Measurements from ENCODE around the gene CES2.

Gene CES2

GRCh38 chr16:66930189-66930588, 5.1 kb upstream of the CES2 start:
- Histone ChIP-seq H4K20me1 (ENCODE audit: insufficient read depth, low read length) (no peaks in the 10 kb centered on the region), H3K4me3 (ENCODE audit: low read depth, low read length, poor library complexity, severe bottlenecking) (no peak overlapping the region), H3K9me2 (ENCODE audit: low read depth, low read length) (no peaks in the 10 kb centered on the region), H3K4me2 (ENCODE audit: low read length) (no peak overlapping the region), H3K79me2 (ENCODE audit: insufficient read depth, low read length) (no peaks in the 10 kb centered on the region), H3K4me1 (ENCODE audit: insufficient read depth, low read length, severe bottlenecking) (peaks cover 18% of the 10 kb centered on the region), H3K9me3 (ENCODE audit: low read length) (no peaks in the 10 kb centered on the region), H3K27ac (ENCODE audit: low read depth, low read length, poor library complexity, severe bottlenecking) (no peak overlapping the region), H3K9ac (ENCODE audit: low read length) (no peak overlapping the region), H3K36me3 (ENCODE audit: insufficient read depth, low read length) (peaks cover 10% of the 10 kb centered on the region; the same call in 1 of the 2 replicates), H3F3A (ENCODE audit: insufficient read depth, low read length) (no peaks in the 10 kb centered on the region), H2AFZ (ENCODE audit: low read length) (no peak overlapping the region), H3K27me3 (ENCODE audit: insufficient read depth, low read length) (no peaks in the 10 kb centered on the region)
- TF ChIP-seq EZH2 (IDR thresholded peaks at IDR 0.05; ENCODE audit: borderline replicate concordance, low read length) = no peak

DNA sequence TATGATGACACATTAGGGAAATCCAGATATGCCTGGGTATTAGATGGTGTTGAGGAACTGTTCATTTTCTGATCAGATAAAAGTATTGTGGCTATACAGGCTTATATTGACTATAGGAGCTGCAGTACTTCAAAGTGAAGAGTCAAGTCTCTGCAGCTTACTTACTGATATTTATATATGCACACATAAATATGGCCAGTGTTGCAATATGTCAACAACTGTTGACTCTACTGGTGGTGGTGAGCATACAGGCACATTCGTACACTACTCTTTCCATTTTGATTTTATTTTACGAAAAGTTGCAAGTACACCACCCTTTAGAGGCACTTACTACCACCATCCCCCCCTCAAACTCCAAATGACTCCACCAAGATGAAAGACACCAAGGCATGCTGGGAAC, 3.7 kb upstream of the CES2 start:
- no peaks in the 10 kb centered on the region for H3K9me3 ChIP-seq (ENCODE audit: low read length)
- no peaks in the 10 kb centered on the region for H3K79me2 ChIP-seq (ENCODE audit: insufficient read depth, low read length)
- peaks cover 10% of the 10 kb centered on the region; the same call in 1 of the 2 replicates for H3K36me3 ChIP-seq (ENCODE audit: insufficient read depth, low read length)
- no peak overlapping the region for H2AFZ ChIP-seq (ENCODE audit: low read length)
- H3K4me1 ChIP-seq (ENCODE audit: insufficient read depth, low read length, severe bottlenecking) = peaks cover 23% of the 10 kb centered on the region
- no peaks in the 10 kb centered on the region for H3K9me2 ChIP-seq (ENCODE audit: low read depth, low read length)
- no peaks in the 10 kb centered on the region for H4K20me1 ChIP-seq (ENCODE audit: insufficient read depth, low read length)
- H3F3A ChIP-seq (ENCODE audit: insufficient read depth, low read length) = no peaks in the 10 kb centered on the region
- no peak overlapping the region for H3K27ac ChIP-seq (ENCODE audit: low read depth, low read length, poor library complexity, severe bottlenecking)
- TF ChIP-seq EZH2 (IDR thresholded peaks at IDR 0.05; ENCODE audit: borderline replicate concordance, low read length) = no peak
- no peak overlapping the region for H3K4me2 ChIP-seq (ENCODE audit: low read length)
- H3K27me3 ChIP-seq (ENCODE audit: insufficient read depth, low read length) = no peaks in the 10 kb centered on the region
- H3K9ac ChIP-seq (ENCODE audit: low read length) = no peak overlapping the region
- H3K4me3 ChIP-seq (ENCODE audit: low read depth, low read length, poor library complexity, severe bottlenecking) = no peak overlapping the region

GRCh38 chr16:66932076-66932475, 3.2 kb upstream of the CES2 start:
- no peak overlapping the region for H3K4me2 ChIP-seq (ENCODE audit: low read length)
- H3K27ac ChIP-seq (ENCODE audit: low read depth, low read length, poor library complexity, severe bottlenecking) = no peak overlapping the region
- H3F3A ChIP-seq (ENCODE audit: insufficient read depth, low read length) = no peaks in the 10 kb centered on the region
- no peaks in the 10 kb centered on the region for H3K9me3 ChIP-seq (ENCODE audit: low read length)
- H3K36me3 ChIP-seq (ENCODE audit: insufficient read depth, low read length) = peaks cover 10% of the 10 kb centered on the region; the same call in 1 of the 2 replicates
- H3K9me2 ChIP-seq (ENCODE audit: low read depth, low read length) = no peaks in the 10 kb centered on the region
- no peak for TF ChIP-seq EZH2 (IDR thresholded peaks at IDR 0.05; ENCODE audit: borderline replicate concordance, low read length)
- TF ChIP-seq CTCF (IDR thresholded peaks at IDR 0.05; ENCODE audit: low read length) = no peak
- H3K4me3 ChIP-seq (ENCODE audit: low read depth, low read length, poor library complexity, severe bottlenecking) = no peak overlapping the region
- no peaks in the 10 kb centered on the region for H3K79me2 ChIP-seq (ENCODE audit: insufficient read depth, low read length)
- no peaks in the 10 kb centered on the region for H4K20me1 ChIP-seq (ENCODE audit: insufficient read depth, low read length)
- H3K27me3 ChIP-seq (ENCODE audit: insufficient read depth, low read length) = no peaks in the 10 kb centered on the region
- no peak overlapping the region for H3K9ac ChIP-seq (ENCODE audit: low read length)
- H3K4me1 ChIP-seq (ENCODE audit: insufficient read depth, low read length, severe bottlenecking) = peaks cover 23% of the 10 kb centered on the region
- no peak overlapping the region for H2AFZ ChIP-seq (ENCODE audit: low read length)

DNA sequence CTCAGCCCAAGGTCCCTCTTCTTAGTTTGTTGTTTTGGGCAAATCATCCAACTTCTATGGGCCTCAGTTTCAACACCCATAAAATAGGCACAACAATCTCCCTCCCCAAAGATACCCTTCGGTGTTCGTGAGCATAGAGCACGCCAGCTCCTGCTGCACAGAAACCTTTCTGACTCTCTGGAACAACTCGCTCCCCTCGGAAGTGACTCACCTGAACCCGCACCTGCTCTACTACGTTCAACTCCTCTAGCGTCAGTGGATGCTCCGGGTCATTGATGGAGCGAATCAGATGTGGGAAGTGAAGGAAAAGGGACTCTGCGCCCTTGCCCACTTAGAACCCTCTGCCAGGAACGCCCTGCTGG, 1.6 kb upstream of the CES2 start:
- Histone ChIP-seq H4K20me1 (ENCODE audit: insufficient read depth, low read length) (no peaks in the 10 kb centered on the region), H3K4me1 (ENCODE audit: insufficient read depth, low read length, severe bottlenecking) (peaks cover 23% of the 10 kb centered on the region), H3K79me2 (ENCODE audit: insufficient read depth, low read length) (no peaks in the 10 kb centered on the region), H3F3A (ENCODE audit: insufficient read depth, low read length) (no peaks in the 10 kb centered on the region), H3K27ac (ENCODE audit: low read depth, low read length, poor library complexity, severe bottlenecking) (no peak overlapping the region), H3K36me3 (ENCODE audit: insufficient read depth, low read length) (peaks cover 10% of the 10 kb centered on the region; the same call in 1 of the 2 replicates), H3K27me3 (ENCODE audit: insufficient read depth, low read length) (no peaks in the 10 kb centered on the region), H2AFZ (ENCODE audit: low read length) (no peak overlapping the region), H3K9me3 (ENCODE audit: low read length) (no peaks in the 10 kb centered on the region), H3K9me2 (ENCODE audit: low read depth, low read length) (no peaks in the 10 kb centered on the region), H3K4me3 (ENCODE audit: low read depth, low read length, poor library complexity, severe bottlenecking) (peak overlapping the region; percentile 97), H3K9ac (ENCODE audit: low read length) (peak overlapping the region; percentile 97), H3K4me2 (ENCODE audit: low read length) (peak overlapping the region; percentile 98)
- TF ChIP-seq CTCF (IDR thresholded peaks at IDR 0.05; ENCODE audit: low read length) (no peak; the same call in 1 of the 2 replicates), EZH2 (IDR thresholded peaks at IDR 0.05; ENCODE audit: borderline replicate concordance, low read length) (no peak)
